Measurements from ENCODE around the gene HCN2. TPM values are rescaled to one million over a fixed set of nuclear protein-coding genes. Genes with fewer than 3 reads are reported as not detected.

The HCN2 gene
- total RNA-seq, 6 donors from 2014 or later: 0.46 to 0.47 (median 0.46) TPM; not detected in 3

DNA sequence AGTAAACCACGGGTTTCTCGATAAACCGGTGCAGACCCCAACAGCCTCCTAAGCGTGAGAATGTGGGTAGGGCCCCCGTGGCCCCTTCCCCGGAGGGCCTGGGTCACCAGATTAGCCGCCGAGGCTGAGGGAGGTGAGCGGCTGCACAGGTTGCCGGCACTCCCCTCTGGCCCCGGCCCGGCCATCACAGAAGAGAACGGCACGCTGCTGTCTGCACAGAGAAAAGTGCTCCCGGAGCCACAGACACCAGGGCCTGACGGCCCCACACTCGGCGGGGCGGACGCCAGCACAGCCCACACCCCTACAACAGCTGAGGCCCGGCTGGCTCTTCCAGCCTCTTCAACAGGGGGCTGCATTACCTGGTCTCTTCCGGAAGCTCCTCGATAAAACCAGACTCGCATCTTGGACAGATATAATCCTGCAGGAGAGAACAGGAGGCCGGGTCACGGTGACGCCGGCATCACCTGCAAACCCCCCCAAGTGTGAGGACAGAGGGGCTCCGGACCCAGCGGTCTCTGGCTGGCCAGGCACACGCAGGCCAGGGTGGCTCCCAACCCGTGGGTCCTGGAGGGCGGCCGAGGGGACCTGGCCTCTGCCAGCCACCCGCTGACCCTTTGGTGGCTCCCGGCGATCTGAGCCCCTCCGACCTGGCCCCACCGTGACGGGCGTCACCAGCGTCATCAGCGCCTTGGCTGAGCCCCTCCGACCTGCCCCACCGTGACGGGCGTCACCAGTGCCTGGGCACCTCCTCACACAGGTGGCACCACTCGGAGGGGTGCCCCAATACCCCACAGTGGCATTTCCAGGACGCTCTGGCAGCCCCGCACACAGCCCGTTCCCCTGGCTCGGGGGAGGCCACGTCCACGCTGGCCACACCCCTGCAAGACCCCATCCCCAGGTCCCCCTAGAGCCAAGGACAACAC, 63.0 kb downstream of the HCN2 start:
- Histone ChIP-seq H3K36me3 (peaks cover 21 to 81% (median 56%) of the 10 kb centered on the region in 4 donors), H3K9me3 (no peaks in the 10 kb centered on the region), H3K27ac (no peak overlapping the region), H3K4me1 (peaks cover 0 to 21% (median 1%) of the 10 kb centered on the region in 4 donors), H3K27me3 (no peaks in the 10 kb centered on the region), H3K4me3 (no peak overlapping the region)
- TF ChIP-seq POLR2AphosphoS5 (IDR thresholded peaks at IDR 0.05) (no peak), POLR2A (IDR thresholded peaks at IDR 0.05) (no peak), EP300 (IDR thresholded peaks at IDR 0.05) (no peak)
- TF ChIP-seq, protein P1, sequence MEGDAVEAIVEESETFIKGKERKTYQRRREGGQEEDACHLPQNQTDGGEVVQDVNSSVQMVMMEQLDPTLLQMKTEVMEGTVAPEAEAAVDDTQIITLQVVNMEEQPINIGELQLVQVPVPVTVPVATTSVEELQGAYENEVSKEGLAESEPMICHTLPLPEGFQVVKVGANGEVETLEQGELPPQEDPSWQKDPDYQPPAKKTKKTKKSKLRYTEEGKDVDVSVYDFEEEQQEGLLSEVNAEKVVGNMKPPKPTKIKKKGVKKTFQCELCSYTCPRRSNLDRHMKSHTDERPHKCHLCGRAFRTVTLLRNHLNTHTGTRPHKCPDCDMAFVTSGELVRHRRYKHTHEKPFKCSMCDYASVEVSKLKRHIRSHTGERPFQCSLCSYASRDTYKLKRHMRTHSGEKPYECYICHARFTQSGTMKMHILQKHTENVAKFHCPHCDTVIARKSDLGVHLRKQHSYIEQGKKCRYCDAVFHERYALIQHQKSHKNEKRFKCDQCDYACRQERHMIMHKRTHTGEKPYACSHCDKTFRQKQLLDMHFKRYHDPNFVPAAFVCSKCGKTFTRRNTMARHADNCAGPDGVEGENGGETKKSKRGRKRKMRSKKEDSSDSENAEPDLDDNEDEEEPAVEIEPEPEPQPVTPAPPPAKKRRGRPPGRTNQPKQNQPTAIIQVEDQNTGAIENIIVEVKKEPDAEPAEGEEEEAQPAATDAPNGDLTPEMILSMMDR (IDR thresholded peaks at IDR 0.05): no peak
- peak in 1 of 2 donors; percentile 75 for DNase-seq
- WGBS, 2 donors: 91 to 94% methylated on average over 30 to 42 of the region's 54 CpGs
- no peak for ATAC-seq (ENCODE audit: low FRiP score in 2 of 2)

- no peak for ATAC-seq (ENCODE audit: low FRiP score in 2 of 2)
- no peaks in the 10 kb centered on the region for H3K27me3 ChIP-seq
- no peak overlapping the region for H3K4me3 ChIP-seq
- H3K9me3 ChIP-seq: no peaks in the 10 kb centered on the region
- H3K4me1 ChIP-seq: peaks cover 3 to 28% (median 8%) of the 10 kb centered on the region in 4 donors
- TF ChIP-seq EP300 (IDR thresholded peaks at IDR 0.05) (no peak), POLR2A (IDR thresholded peaks at IDR 0.05) (no peak), POLR2AphosphoS5 (IDR thresholded peaks at IDR 0.05) (no peak)
- TF ChIP-seq, protein P1 (IDR thresholded peaks at IDR 0.05): no peak
- DNase-seq: peak in 1 of 2 donors; percentile 57
- H3K36me3 ChIP-seq: peaks cover 15 to 75% (median 49%) of the 10 kb centered on the region in 4 donors
- 70 to 95% methylated on average over 2 to 17 of the region's 17 CpGs for WGBS, 2 donors
- no peak overlapping the region for H3K27ac ChIP-seq
These were observed 63.7 kb downstream of the HCN2 start for GRCh38 chr19:653425-653824.

GRCh38 chr19:655691-656090, 66.0 kb downstream of the HCN2 start:
- TF ChIP-seq EP300 (IDR thresholded peaks at IDR 0.05): no peak
- TF ChIP-seq POLR2A (IDR thresholded peaks at IDR 0.05): no peak
- no peak for TF ChIP-seq POLR2AphosphoS5 (IDR thresholded peaks at IDR 0.05)
- TF ChIP-seq, protein P1 (IDR thresholded peaks at IDR 0.05): no peak
- DNase-seq (no peak), ATAC-seq (ENCODE audit: low FRiP score in 2 of 2) (no peak)
- peaks cover 25 to 51% (median 31%) of the 10 kb centered on the region in 4 donors for H3K4me1 ChIP-seq
- no peaks in the 10 kb centered on the region for H3K27me3 ChIP-seq
- 84 to 90% methylated on average over 17 of the region's 17 CpGs for WGBS, 2 donors
- peaks cover 14 to 54% (median 35%) of the 10 kb centered on the region in 4 donors for H3K36me3 ChIP-seq
- H3K4me3 ChIP-seq: no peak overlapping the region
- no peak overlapping the region for H3K27ac ChIP-seq
- no peaks in the 10 kb centered on the region for H3K9me3 ChIP-seq

GRCh38 chr19:656751-657559, 67.3 kb downstream of the HCN2 start:
- Histone ChIP-seq H3K4me1 (peaks cover 37 to 64% (median 43%) of the 10 kb centered on the region in 4 donors), H3K9me3 (no peaks in the 10 kb centered on the region), H3K27ac (no peak overlapping the region), H3K36me3 (peaks cover 5 to 41% (median 23%) of the 10 kb centered on the region in 4 donors), H3K27me3 (no peaks in the 10 kb centered on the region), H3K4me3 (no peak overlapping the region)
- peak in 1 of 2 donors; percentile 82 for DNase-seq
- WGBS, 2 donors: 87 to 91% methylated on average over 20 to 43 of the region's 43 CpGs
- no peak for ATAC-seq (ENCODE audit: low FRiP score in 2 of 2)
- no peak for TF ChIP-seq EP300 (IDR thresholded peaks at IDR 0.05)
- TF ChIP-seq POLR2A (IDR thresholded peaks at IDR 0.05): no peak
- TF ChIP-seq, protein P1 (IDR thresholded peaks at IDR 0.05): no peak
- no peak for TF ChIP-seq POLR2AphosphoS5 (IDR thresholded peaks at IDR 0.05)

All from upper lobe of left lung (tissue), 6 donors.